MM.1S (cell line): ENCODE results near the gene ABCC8.

Source experiments
- DNase-seq: peaks from one replicate; pipeline ENCODE4 v3.0.0-alpha.2; 2015
- H2AFZ ChIP-seq: fragments of 300-600 bp; sonication (generic); 2 replicates; pipeline ENCODE4 v1.6.0; 2016; ENCODE audit warnings: antibody characterized with exemption, low read length
- H3F3A ChIP-seq: fragments of 300-600 bp; sonication (generic); 2 replicates; pipeline ENCODE4 v1.6.1; 2016; ENCODE audit warnings: mild to moderate bottlenecking, antibody characterized with exemption, low read length, moderate library complexity, mixed read lengths; ENCODE audit not compliant: insufficient read depth
- H3K27ac ChIP-seq: fragments of 300-600 bp; sonication (generic); 2 replicates; pipeline ENCODE4 v1.5.1; 2016; ENCODE audit warnings: mild to moderate bottlenecking, low read length
- H3K27me3 ChIP-seq: fragments of 300-600 bp; sonication (generic); replicated peaks from 2 replicates; pipeline ENCODE4 v1.6.0; 2016; ENCODE audit warnings: low read length; ENCODE audit not compliant: insufficient read depth
- H3K36me3 ChIP-seq: fragments of 300-600 bp; sonication (generic); replicated peaks from 2 replicates; pipeline ENCODE4 v1.6.1; 2016; ENCODE audit warnings: mild to moderate bottlenecking, low read length, mixed read lengths; ENCODE audit not compliant: insufficient read depth
- H3K4me1 ChIP-seq: fragments of 300-600 bp; sonication (generic); 2 replicates; pipeline ENCODE4 v1.6.1; 2016; ENCODE audit warnings: low read length, mixed read lengths
- H3K4me2 ChIP-seq: fragments of 300-600 bp; sonication (generic); 2 replicates; pipeline ENCODE4 v1.6.0; 2016; ENCODE audit warnings: low read depth, low read length
- H3K4me3 ChIP-seq: fragments of 300-600 bp; sonication (generic); 2 replicates; pipeline ENCODE4 v1.5.1; 2016; ENCODE audit warnings: low read length, mixed read lengths
- H3K79me2 ChIP-seq: fragments of 300-600 bp; sonication (generic); 2 replicates; pipeline ENCODE4 v1.6.1; 2016; ENCODE audit warnings: mixed run types, low read length, mixed read lengths
- H3K9ac ChIP-seq: fragments of 300-600 bp; sonication (generic); 2 replicates; pipeline ENCODE4 v1.6.1; 2016; ENCODE audit warnings: low read length, mixed read lengths
- H3K9me2 ChIP-seq: fragments of 300-600 bp; sonication (generic); replicated peaks from 2 replicates; pipeline ENCODE4 v1.6.1; 2016; ENCODE audit warnings: mild to moderate bottlenecking, low read length, mixed read lengths; ENCODE audit not compliant: insufficient read depth
- H3K9me3 ChIP-seq: fragments of 300-600 bp; sonication (generic); replicated peaks from 2 replicates; pipeline ENCODE4 v1.6.1; 2016; ENCODE audit warnings: mild to moderate bottlenecking, low read length, mixed read lengths; ENCODE audit not compliant: insufficient read depth
- H4K20me1 ChIP-seq: fragments of 300-600 bp; sonication (generic); 2 replicates; pipeline ENCODE4 v1.6.1; 2016; ENCODE audit warnings: mild to moderate bottlenecking, low read length, moderate library complexity, mixed read lengths; ENCODE audit not compliant: insufficient read depth
- EZH2 ChIP-seq: fragments of 300-600 bp; sonication (generic); optimal IDR thresholded peaks from 2 replicates; pipeline ENCODE3; 2017; ENCODE audit warnings: low read depth, mild to moderate bottlenecking, antibody characterized with exemption, low read length, mixed read lengths
- EZH2phosphoT487 ChIP-seq: fragments of 300-600 bp; sonication (generic); IDR thresholded peaks from 2 replicates; pipeline ENCODE4 v1.6.1; 2018; ENCODE audit warnings: antibody characterized with exemption, low read length
- TF ChIP-seq, protein P1 (sequence below): fragments of 300-600 bp; sonication (generic); IDR thresholded peaks from 2 replicates; pipeline ENCODE4 v1.5.1; 2016; ENCODE audit warnings: antibody characterized with exemption, low read length, mixed read lengths

Gene ABCC8

GRCh38 chr11:17385926-17386325, 90.7 kb downstream of the ABCC8 start:
- Histone ChIP-seq H3K27ac (peak overlapping the region; percentile 33; the same call in 1 of the 2 replicates), H3K79me2 (0 out of 2 replicates have a peak, but pooled peaks cover 11% of the 10 kb centered on the region), H3K27me3 (no peaks in the 10 kb centered on the region), H3K4me2 (peak overlapping the region; percentile 86), H3K4me3 (peak overlapping the region; percentile 35), H3K9me3 (no peaks in the 10 kb centered on the region), H3K36me3 (no peaks in the 10 kb centered on the region), H3F3A (peaks cover 10% of the 10 kb centered on the region; the same call in 1 of the 2 replicates), H3K9ac (peak overlapping the region; percentile 29; the same call in 1 of the 2 replicates), H4K20me1 (no peaks in the 10 kb centered on the region), H3K4me1 (peaks cover 30% of the 10 kb centered on the region), H2AFZ (no peak overlapping the region), H3K9me2 (no peaks in the 10 kb centered on the region)
- TF ChIP-seq EZH2phosphoT487 (no peak), EZH2 (no peak)
- TF ChIP-seq, protein P1, sequence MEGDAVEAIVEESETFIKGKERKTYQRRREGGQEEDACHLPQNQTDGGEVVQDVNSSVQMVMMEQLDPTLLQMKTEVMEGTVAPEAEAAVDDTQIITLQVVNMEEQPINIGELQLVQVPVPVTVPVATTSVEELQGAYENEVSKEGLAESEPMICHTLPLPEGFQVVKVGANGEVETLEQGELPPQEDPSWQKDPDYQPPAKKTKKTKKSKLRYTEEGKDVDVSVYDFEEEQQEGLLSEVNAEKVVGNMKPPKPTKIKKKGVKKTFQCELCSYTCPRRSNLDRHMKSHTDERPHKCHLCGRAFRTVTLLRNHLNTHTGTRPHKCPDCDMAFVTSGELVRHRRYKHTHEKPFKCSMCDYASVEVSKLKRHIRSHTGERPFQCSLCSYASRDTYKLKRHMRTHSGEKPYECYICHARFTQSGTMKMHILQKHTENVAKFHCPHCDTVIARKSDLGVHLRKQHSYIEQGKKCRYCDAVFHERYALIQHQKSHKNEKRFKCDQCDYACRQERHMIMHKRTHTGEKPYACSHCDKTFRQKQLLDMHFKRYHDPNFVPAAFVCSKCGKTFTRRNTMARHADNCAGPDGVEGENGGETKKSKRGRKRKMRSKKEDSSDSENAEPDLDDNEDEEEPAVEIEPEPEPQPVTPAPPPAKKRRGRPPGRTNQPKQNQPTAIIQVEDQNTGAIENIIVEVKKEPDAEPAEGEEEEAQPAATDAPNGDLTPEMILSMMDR, result no peak
- no peak for DNase-seq

DNA sequence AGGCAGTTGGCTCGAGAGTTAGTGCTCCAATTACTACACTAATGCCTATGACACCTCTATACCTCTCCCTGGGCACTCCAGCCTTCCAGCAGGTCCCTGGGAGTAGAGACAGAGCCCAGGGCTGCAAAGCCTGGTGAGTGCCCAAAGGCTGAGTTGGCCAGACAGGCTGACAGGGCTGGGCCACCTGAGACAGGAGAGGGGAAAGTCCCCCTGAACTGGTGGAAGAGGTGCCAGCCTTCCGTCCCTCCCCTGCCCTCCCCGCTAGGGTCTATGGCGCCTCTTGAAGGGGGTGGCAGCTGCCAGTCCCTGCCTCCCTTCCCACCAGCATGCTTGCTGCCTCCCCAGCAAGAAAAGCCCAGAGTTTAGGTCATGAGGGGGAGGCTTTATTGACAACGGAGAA, 91.2 kb downstream of the ABCC8 start:
- Histone ChIP-seq H3K27ac (no peak overlapping the region), H3K79me2 (0 out of 2 replicates have a peak, but pooled peaks cover 11% of the 10 kb centered on the region), H3K9me3 (no peaks in the 10 kb centered on the region), H3K27me3 (no peaks in the 10 kb centered on the region), H3F3A (peaks cover 10% of the 10 kb centered on the region; the same call in 1 of the 2 replicates), H3K4me3 (no peak overlapping the region), H3K4me1 (peaks cover 26% of the 10 kb centered on the region), H4K20me1 (no peaks in the 10 kb centered on the region), H3K9ac (no peak overlapping the region), H3K9me2 (no peaks in the 10 kb centered on the region), H2AFZ (no peak overlapping the region), H3K4me2 (peak overlapping the region; percentile 86; the same call in 1 of the 2 replicates), H3K36me3 (no peaks in the 10 kb centered on the region)
- TF ChIP-seq, protein P1, result no peak
- TF ChIP-seq EZH2, result no peak
- TF ChIP-seq EZH2phosphoT487, result no peak
- DNase-seq, result no peak

GRCh38 chr11:17384002-17384511, 92.6 kb downstream of the ABCC8 start:
- Histone ChIP-seq H2AFZ (no peak overlapping the region), H3K4me2 (no peak overlapping the region), H3K4me3 (no peak overlapping the region), H3F3A (0 out of 2 replicates have a peak, but pooled peaks cover 3% of the 10 kb centered on the region), H3K9me3 (no peaks in the 10 kb centered on the region), H3K27me3 (no peaks in the 10 kb centered on the region), H3K27ac (no peak overlapping the region), H3K9me2 (no peaks in the 10 kb centered on the region), H3K9ac (no peak overlapping the region), H3K79me2 (0 out of 2 replicates have a peak, but pooled peaks cover 11% of the 10 kb centered on the region), H4K20me1 (no peaks in the 10 kb centered on the region), H3K36me3 (no peaks in the 10 kb centered on the region), H3K4me1 (peaks cover 18% of the 10 kb centered on the region)
- DNase-seq, result peak; percentile 79
- TF ChIP-seq, protein P1, result peak; percentile 92
- TF ChIP-seq EZH2 (no peak), EZH2phosphoT487 (no peak)
